ENCODE data around the gene TMPRSS3.

TMPRSS3 gene

GRCh38 chr21:42374864-42375499 is 20.9 kb downstream of the TMPRSS3 start:
- Histone ChIP-seq H3K36me3 (ENCODE audit: control insufficient read depth, insufficient read depth, low read length) (no peaks in the 10 kb centered on the region), H3K4me3 (ENCODE audit: low read depth, low read length) (no peak overlapping the region), H2AFZ (no peak overlapping the region), H3K27ac (no peak overlapping the region), H3K4me2 (ENCODE audit: low read length) (no peak overlapping the region), H3K79me2 (no peaks in the 10 kb centered on the region), H3K9me3 (ENCODE audit: control insufficient read depth, low read length) (no peaks in the 10 kb centered on the region), H3K4me1 (no peaks in the 10 kb centered on the region), H3K27me3 (ENCODE audit: control insufficient read depth, insufficient read depth, low read length) (no peaks in the 10 kb centered on the region), H3K9ac (no peak overlapping the region)
- TF ChIP-seq CTCF (IDR thresholded peaks at IDR 0.05): no peak

GRCh38 chr21:42374457-42374856 is 21.4 kb downstream of the TMPRSS3 start:
- no peak for TF ChIP-seq CTCF (IDR thresholded peaks at IDR 0.05)
- H3K27ac ChIP-seq: no peak overlapping the region
- H3K4me2 ChIP-seq (ENCODE audit: low read length): no peak overlapping the region

GRCh38 chr21:42373908-42374455 is 21.9 kb downstream of the TMPRSS3 start:
- TF ChIP-seq CTCF (IDR thresholded peaks at IDR 0.05): no peak

More at GRCh38 chr21:42374457-42374856, 21.4 kb downstream of the TMPRSS3 start:
- H3K36me3 ChIP-seq (ENCODE audit: control insufficient read depth, insufficient read depth, low read length): no peaks in the 10 kb centered on the region
- no peaks in the 10 kb centered on the region for H3K9me3 ChIP-seq (ENCODE audit: control insufficient read depth, low read length)
- no peak overlapping the region for H3K9ac ChIP-seq
- H2AFZ ChIP-seq: no peak overlapping the region
- no peaks in the 10 kb centered on the region for H3K4me1 ChIP-seq
- no peak overlapping the region for H3K4me3 ChIP-seq (ENCODE audit: low read depth, low read length)
- H3K27me3 ChIP-seq (ENCODE audit: control insufficient read depth, insufficient read depth, low read length): no peaks in the 10 kb centered on the region
- H3K79me2 ChIP-seq: no peaks in the 10 kb centered on the region

GRCh38 chr21:42373196-42373907 is 22.5 kb downstream of the TMPRSS3 start:
- H3K4me2 ChIP-seq (ENCODE audit: low read length): no peak overlapping the region
- H3K27ac ChIP-seq: no peak overlapping the region
- no peak overlapping the region for H2AFZ ChIP-seq
- H3K27me3 ChIP-seq (ENCODE audit: control insufficient read depth, insufficient read depth, low read length): no peaks in the 10 kb centered on the region
- no peaks in the 10 kb centered on the region for H3K79me2 ChIP-seq
- no peaks in the 10 kb centered on the region for H3K9me3 ChIP-seq (ENCODE audit: control insufficient read depth, low read length)
- H3K9ac ChIP-seq: no peak overlapping the region
- H3K4me3 ChIP-seq (ENCODE audit: low read depth, low read length): no peak overlapping the region
- H3K36me3 ChIP-seq (ENCODE audit: control insufficient read depth, insufficient read depth, low read length): no peaks in the 10 kb centered on the region
- no peak for TF ChIP-seq CTCF (IDR thresholded peaks at IDR 0.05)
- no peaks in the 10 kb centered on the region for H3K4me1 ChIP-seq

More at GRCh38 chr21:42373908-42374455, 21.9 kb downstream of the TMPRSS3 start:
- no peak overlapping the region for H3K9ac ChIP-seq
- H3K9me3 ChIP-seq (ENCODE audit: control insufficient read depth, low read length): no peaks in the 10 kb centered on the region
- no peaks in the 10 kb centered on the region for H3K4me1 ChIP-seq
- H2AFZ ChIP-seq: no peak overlapping the region
- H3K27ac ChIP-seq: no peak overlapping the region
- no peak overlapping the region for H3K4me3 ChIP-seq (ENCODE audit: low read depth, low read length)
- no peaks in the 10 kb centered on the region for H3K36me3 ChIP-seq (ENCODE audit: control insufficient read depth, insufficient read depth, low read length)
- H3K27me3 ChIP-seq (ENCODE audit: control insufficient read depth, insufficient read depth, low read length): no peaks in the 10 kb centered on the region
- H3K79me2 ChIP-seq: no peaks in the 10 kb centered on the region
- H3K4me2 ChIP-seq (ENCODE audit: low read length): no peak overlapping the region

Data from parathyroid adenoma (tissue), 2 donors.